Immature natural killer cell (primary cell): ENCODE results near the gene SLCO3A1. TPM values are rescaled to one million over a fixed set of nuclear protein-coding genes. Genes with fewer than 3 reads are reported as not detected.

ENCODE experiments used
- DNase-seq, 3 donors: peaks; one replicate each; pipeline ENCODE4 v3.0.0; 2022; ENCODE audit warnings: mixed read lengths in 1 of 3
- H3K27ac Mint-ChIP-seq, 6 donors: one replicate each; pipeline ENCODE4 v1.8.0; 2020; ENCODE audit warnings: mixed read lengths in 6 of 6, mild to moderate bottlenecking in 5 of 6, inconsistent platforms in 4 of 6, moderate library complexity in 3 of 6
- H3K27me3 Mint-ChIP-seq, 3 donors: one replicate each; pipeline ENCODE4 v1.8.0; 2020 to 2021; ENCODE audit warnings: low read depth in 3 of 3, mild to moderate bottlenecking in 3 of 3, mixed read lengths in 3 of 3, moderate library complexity in 3 of 3, inconsistent platforms in 1 of 3
- H3K36me3 Mint-ChIP-seq, 3 donors: one replicate each; pipeline ENCODE4 v1.8.0; 2020; ENCODE audit warnings: mixed read lengths in 3 of 3, inconsistent platforms in 2 of 3, mild to moderate bottlenecking in 2 of 3
- H3K4me1 Mint-ChIP-seq, 2 donors: one replicate each; pipeline ENCODE4 v1.8.0; 2020; ENCODE audit warnings: inconsistent platforms in 2 of 2, mild to moderate bottlenecking in 2 of 2, mixed read lengths in 2 of 2, moderate library complexity in 1 of 2
- H3K4me3 Mint-ChIP-seq, 5 donors: one replicate each; pipeline ENCODE4 v1.8.0; 2020; ENCODE audit warnings: mild to moderate bottlenecking in 5 of 5, mixed read lengths in 5 of 5, inconsistent platforms in 3 of 5, moderate library complexity in 3 of 5
- H3K9me3 Mint-ChIP-seq, 6 donors: one replicate each; pipeline ENCODE4 v1.8.0; 2020; ENCODE audit warnings: mild to moderate bottlenecking in 6 of 6, mixed read lengths in 6 of 6, inconsistent platforms in 4 of 6, moderate library complexity in 3 of 6
- polyA plus RNA-seq, 3 donors: library from polyadenylated mRNA; unstranded; fragments of 300-500 nt; fragmentation: Illumina TruSeq; gene quantifications; one replicate each; pipeline ENCODE4 v1.2.3, GENCODE V29; 2021

SLCO3A1 gene
- polyA plus RNA-seq, 3 donors from 2014 or later = 17.0 to 41.3 (median 30.2) TPM

DNA sequence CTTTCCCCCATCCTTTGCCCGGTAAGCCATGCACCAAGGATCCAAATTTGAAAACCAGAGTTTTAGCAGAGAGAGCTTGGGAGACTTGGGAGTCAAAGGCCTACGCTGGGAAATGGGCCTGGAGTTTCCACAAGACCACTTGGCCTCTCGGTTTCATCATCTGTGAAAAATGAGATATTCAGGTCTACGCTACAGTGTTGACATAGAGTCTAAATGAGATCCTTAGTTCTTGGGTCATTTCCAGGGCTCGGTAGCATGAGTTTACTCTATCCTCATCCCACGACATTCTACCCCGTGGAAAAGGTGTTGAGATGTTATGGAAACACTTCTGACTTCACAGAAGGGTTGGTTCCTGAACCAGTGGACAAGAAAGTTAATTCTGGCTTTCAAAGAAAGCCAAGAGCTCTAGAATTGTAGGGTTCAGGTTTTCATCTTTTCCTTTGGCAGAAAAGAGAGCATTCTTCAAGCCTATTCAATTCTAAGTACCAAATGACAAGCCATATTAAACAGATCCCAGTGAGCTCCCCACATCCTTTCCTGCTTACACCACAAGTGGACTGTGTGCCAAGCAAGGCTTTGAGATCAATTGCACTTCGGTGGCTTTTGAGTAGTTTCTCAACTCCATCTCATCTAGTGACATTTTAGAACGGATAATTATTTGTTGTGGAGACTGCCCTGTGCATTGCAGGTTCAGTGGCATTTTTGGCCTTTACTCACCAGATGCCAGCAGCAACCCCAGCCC lies 219.7 kb downstream of the SLCO3A1 start:
- H3K4me1 Mint-ChIP-seq = peaks cover 66 to 88% of the 10 kb centered on the region in 2 donors
- H3K4me3 Mint-ChIP-seq = no peak overlapping the region
- no peaks in the 10 kb centered on the region for H3K36me3 Mint-ChIP-seq
- no peak for DNase-seq
- H3K9me3 Mint-ChIP-seq = no peaks in the 10 kb centered on the region
- no peak overlapping the region for H3K27ac Mint-ChIP-seq
- H3K27me3 Mint-ChIP-seq = peaks cover 0 to 4% (median 2%) of the 10 kb centered on the region in 3 donors

DNA sequence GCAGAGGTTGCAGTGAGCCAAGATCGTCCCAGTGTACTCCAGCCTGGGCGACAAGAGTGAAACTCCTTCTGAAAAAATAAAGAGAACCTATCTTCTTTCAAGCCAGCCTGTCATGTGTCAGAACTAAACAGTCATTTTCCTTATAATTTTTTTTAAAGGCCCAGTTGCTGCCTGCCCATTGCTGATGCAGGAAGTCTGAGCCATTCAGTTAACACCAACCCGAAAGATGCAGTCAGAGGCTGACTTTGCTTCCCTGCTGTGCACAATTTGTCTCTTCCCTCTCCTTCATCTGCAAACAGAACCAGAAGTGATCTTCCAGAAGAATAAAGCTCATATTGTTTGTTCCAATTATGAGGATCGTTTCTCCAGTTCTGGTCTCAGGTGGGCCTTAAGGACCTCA lies 220.6 kb downstream of the SLCO3A1 start:
- no peaks in the 10 kb centered on the region for H3K36me3 Mint-ChIP-seq
- peaks cover 60 to 79% of the 10 kb centered on the region in 2 donors for H3K4me1 Mint-ChIP-seq
- H3K4me3 Mint-ChIP-seq = no peak overlapping the region
- H3K9me3 Mint-ChIP-seq = no peaks in the 10 kb centered on the region
- H3K27me3 Mint-ChIP-seq = peaks cover 0 to 4% (median 2%) of the 10 kb centered on the region in 3 donors
- H3K27ac Mint-ChIP-seq = peak overlapping the region in 1 of 6 donors; percentile 34
- DNase-seq = no peak

DNA sequence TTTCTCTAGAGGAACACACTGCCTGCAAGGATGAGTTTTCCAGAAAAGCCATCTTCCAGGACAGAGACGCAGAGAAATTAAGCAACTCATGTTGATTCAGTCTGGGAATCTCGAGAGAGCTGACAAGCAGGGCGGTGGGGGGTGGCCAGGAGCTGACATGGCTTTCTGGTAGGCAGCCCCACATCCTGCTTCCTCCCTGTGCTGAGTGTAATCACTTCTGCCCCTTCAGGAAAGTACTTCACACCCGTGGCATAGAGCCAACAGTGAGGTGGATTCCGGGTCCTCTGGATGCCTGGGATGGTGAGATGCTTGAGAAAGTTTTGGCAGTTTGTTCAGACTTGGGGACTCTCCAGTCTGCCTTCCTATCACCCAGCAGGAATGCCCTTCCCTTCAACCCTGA lies 221.1 kb downstream of the SLCO3A1 start:
- DNase-seq = no peak
- no peaks in the 10 kb centered on the region for H3K9me3 Mint-ChIP-seq
- H3K4me1 Mint-ChIP-seq = peaks cover 55 to 74% of the 10 kb centered on the region in 2 donors
- H3K27ac Mint-ChIP-seq = peak overlapping the region in 2 of 6 donors; percentile 58 to 60
- H3K36me3 Mint-ChIP-seq = no peaks in the 10 kb centered on the region
- peaks cover 0 to 4% (median 2%) of the 10 kb centered on the region in 3 donors for H3K27me3 Mint-ChIP-seq
- H3K4me3 Mint-ChIP-seq = no peak overlapping the region

GRCh38 chr15:92075764-92076163 lies 222.3 kb downstream of the SLCO3A1 start:
- Mint-ChIP-seq H3K4me1 (peaks cover 43 to 62% of the 10 kb centered on the region in 2 donors), H3K9me3 (no peaks in the 10 kb centered on the region), H3K27me3 (peaks cover 0 to 2% (median 2%) of the 10 kb centered on the region in 3 donors), H3K36me3 (no peaks in the 10 kb centered on the region), H3K27ac (peak overlapping the region in 2 of 6 donors; percentile 5 to 30), H3K4me3 (no peak overlapping the region)
- no peak for DNase-seq

DNA sequence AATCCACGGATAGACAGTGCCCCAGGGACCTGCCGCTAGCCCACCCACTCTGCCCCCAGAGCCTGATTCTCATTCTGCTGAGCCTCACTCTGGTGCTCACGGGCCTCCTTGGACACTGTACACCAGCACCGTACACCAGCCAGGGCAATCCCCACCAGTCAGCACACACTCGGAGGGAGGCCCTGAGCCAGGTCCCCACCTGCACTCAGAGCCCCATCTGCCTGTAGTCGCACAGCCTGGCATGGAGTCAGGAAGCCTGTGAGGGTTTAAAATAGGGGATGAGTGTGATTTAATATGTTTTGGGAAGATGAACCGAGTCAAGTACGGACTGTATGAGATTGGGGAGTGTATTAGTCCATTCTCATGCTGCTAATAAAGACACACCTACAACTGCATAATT lies 223.0 kb downstream of the SLCO3A1 start:
- no peaks in the 10 kb centered on the region for H3K36me3 Mint-ChIP-seq
- no peak for DNase-seq
- peaks cover 36 to 55% of the 10 kb centered on the region in 2 donors for H3K4me1 Mint-ChIP-seq
- H3K27me3 Mint-ChIP-seq = peaks cover 1 to 2% (median 2%) of the 10 kb centered on the region in 3 donors
- no peak overlapping the region for H3K27ac Mint-ChIP-seq
- no peaks in the 10 kb centered on the region for H3K9me3 Mint-ChIP-seq
- no peak overlapping the region for H3K4me3 Mint-ChIP-seq

- peaks cover 31 to 45% of the 10 kb centered on the region in 2 donors for H3K4me1 Mint-ChIP-seq
- peaks cover 1 to 2% (median 2%) of the 10 kb centered on the region in 3 donors for H3K27me3 Mint-ChIP-seq
- H3K9me3 Mint-ChIP-seq = no peaks in the 10 kb centered on the region
- no peaks in the 10 kb centered on the region for H3K36me3 Mint-ChIP-seq
- DNase-seq = peak; percentile 32 to 40 (median 36)
- H3K27ac Mint-ChIP-seq = no peak overlapping the region
- no peak overlapping the region for H3K4me3 Mint-ChIP-seq
Measured at GRCh38 chr15:92077353-92078085, 224.0 kb downstream of the SLCO3A1 start.

DNA sequence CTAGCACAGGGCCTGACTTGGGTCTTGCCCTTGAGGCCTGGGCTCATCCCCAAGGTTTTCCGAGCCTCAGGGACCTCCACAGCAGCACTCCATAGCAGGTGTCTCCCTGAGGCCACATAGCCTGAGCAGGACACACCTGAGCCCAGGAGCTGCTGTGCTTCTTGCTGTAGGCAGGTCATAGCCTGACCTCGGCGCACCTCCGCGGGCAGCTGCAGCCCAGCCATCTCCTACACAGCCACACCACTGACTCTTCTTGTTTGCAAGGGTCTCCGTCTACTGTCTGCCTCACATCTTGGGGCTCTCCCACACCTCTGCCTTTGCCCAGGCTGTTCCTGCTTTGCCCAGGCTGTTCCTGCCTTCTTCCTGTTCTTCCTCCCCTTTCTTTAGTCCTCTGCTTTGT lies 224.8 kb downstream of the SLCO3A1 start:
- no peak for DNase-seq
- peaks cover 29 to 38% of the 10 kb centered on the region in 2 donors for H3K4me1 Mint-ChIP-seq
- no peak overlapping the region for H3K4me3 Mint-ChIP-seq
- peaks cover 1 to 2% (median 2%) of the 10 kb centered on the region in 3 donors for H3K27me3 Mint-ChIP-seq
- H3K27ac Mint-ChIP-seq = peak overlapping the region in 1 of 6 donors; percentile 3
- H3K9me3 Mint-ChIP-seq = no peaks in the 10 kb centered on the region
- H3K36me3 Mint-ChIP-seq = no peaks in the 10 kb centered on the region

GRCh38 chr15:92079047-92079446 lies 225.5 kb downstream of the SLCO3A1 start:
- H3K27me3 Mint-ChIP-seq = peaks cover 1 to 2% (median 2%) of the 10 kb centered on the region in 3 donors
- H3K27ac Mint-ChIP-seq = peak overlapping the region in 3 of 6 donors; percentile 3 to 44 (median 30)
- H3K36me3 Mint-ChIP-seq = no peaks in the 10 kb centered on the region
- no peaks in the 10 kb centered on the region for H3K9me3 Mint-ChIP-seq
- H3K4me3 Mint-ChIP-seq = no peak overlapping the region
- peaks cover 22 to 31% of the 10 kb centered on the region in 2 donors for H3K4me1 Mint-ChIP-seq
- DNase-seq = no peak

- peak overlapping the region in 1 of 6 donors; percentile 27 for H3K27ac Mint-ChIP-seq
Measured at GRCh38 chr15:92079647-92080255, 226.2 kb downstream of the SLCO3A1 start.

DNA sequence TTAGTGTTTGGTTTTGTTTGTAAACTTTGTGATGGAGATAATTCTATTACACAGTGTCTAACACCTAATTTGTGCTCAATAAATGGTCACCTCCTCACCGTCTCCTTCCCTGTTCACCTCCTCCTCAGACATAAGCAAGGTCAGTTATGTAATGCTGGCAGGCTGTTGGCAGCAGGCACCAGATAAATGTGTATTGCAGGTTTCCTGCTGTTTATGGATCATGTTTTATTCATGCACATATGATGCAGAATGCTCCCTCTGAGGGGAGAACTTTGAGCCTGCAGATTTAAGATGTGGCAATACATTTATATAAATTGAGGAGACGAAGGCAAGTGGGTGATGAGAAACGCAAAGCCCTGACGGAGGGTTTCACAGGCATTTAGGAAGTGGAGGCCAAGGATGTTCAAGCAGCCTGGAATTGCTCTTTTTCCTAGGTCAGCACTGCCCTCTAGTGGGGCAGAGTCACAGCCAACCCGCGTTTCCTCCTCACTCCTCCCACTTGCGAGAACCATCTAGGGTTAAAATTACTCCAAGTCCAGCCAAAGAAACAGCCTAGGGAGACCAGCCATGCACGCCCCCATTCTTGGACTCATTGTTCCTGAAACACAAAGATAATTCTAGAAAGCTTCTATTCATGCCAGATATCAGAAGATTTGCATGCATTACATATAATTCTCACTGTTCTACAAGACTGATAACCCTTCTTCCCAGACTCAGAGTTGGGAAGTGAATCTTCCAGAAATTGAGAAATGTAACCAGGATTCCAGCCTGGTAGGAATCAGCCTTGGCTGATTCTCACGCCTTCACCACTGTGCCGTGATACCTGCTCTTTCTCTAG lies 228.7 kb downstream of the SLCO3A1 start:
- Mint-ChIP-seq H3K4me1 (peaks cover 0 to 7% of the 10 kb centered on the region in 2 donors), H3K36me3 (no peaks in the 10 kb centered on the region), H3K27me3 (peaks cover 0 to 2% (median 1%) of the 10 kb centered on the region in 3 donors), H3K27ac (no peak overlapping the region), H3K9me3 (no peaks in the 10 kb centered on the region), H3K4me3 (no peak overlapping the region)
- DNase-seq = peak in 2 of 3 donors; percentile 31 to 34

More at GRCh38 chr15:92079647-92080255, 226.2 kb downstream of the SLCO3A1 start:
- H3K4me1 Mint-ChIP-seq = peaks cover 15 to 24% of the 10 kb centered on the region in 2 donors
- no peaks in the 10 kb centered on the region for H3K9me3 Mint-ChIP-seq
- H3K36me3 Mint-ChIP-seq = no peaks in the 10 kb centered on the region
- H3K4me3 Mint-ChIP-seq = no peak overlapping the region
- DNase-seq = no peak
- H3K27me3 Mint-ChIP-seq = peaks cover 0 to 2% (median 1%) of the 10 kb centered on the region in 3 donors

DNA sequence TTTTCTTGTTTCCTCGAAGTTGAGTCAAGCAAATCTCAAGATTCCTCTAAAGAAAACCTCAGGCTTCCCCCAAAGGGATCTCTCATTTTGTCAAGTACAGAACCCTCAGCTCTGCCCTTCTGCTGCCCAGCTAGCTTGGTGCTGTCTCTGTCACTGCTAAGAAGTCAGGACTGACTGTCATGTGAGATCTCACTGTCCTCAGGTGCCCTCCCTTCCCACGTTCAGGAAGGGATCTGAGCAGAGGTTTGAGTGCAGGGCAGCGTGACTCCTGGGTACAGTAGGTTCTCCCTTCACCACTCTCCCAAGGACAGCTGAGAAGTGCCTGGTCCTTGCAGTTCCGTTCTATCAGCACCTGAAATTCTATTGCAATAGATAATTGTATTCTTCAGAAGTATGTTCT lies 229.7 kb downstream of the SLCO3A1 start:
- peaks cover 4 to 5% of the 10 kb centered on the region in 2 donors for H3K4me1 Mint-ChIP-seq
- H3K27ac Mint-ChIP-seq = no peak overlapping the region
- no peak for DNase-seq
- no peaks in the 10 kb centered on the region for H3K9me3 Mint-ChIP-seq
- H3K4me3 Mint-ChIP-seq = no peak overlapping the region
- H3K27me3 Mint-ChIP-seq = peaks cover 0 to 2% (median 1%) of the 10 kb centered on the region in 3 donors
- no peaks in the 10 kb centered on the region for H3K36me3 Mint-ChIP-seq

GRCh38 chr15:92087211-92087610 lies 233.7 kb downstream of the SLCO3A1 start:
- Mint-ChIP-seq H3K4me3 (no peak overlapping the region), H3K27me3 (no peaks in the 10 kb centered on the region), H3K27ac (no peak overlapping the region), H3K4me1 (peaks cover 5 to 8% of the 10 kb centered on the region in 2 donors), H3K9me3 (no peaks in the 10 kb centered on the region), H3K36me3 (no peaks in the 10 kb centered on the region)
- DNase-seq = no peak

DNA sequence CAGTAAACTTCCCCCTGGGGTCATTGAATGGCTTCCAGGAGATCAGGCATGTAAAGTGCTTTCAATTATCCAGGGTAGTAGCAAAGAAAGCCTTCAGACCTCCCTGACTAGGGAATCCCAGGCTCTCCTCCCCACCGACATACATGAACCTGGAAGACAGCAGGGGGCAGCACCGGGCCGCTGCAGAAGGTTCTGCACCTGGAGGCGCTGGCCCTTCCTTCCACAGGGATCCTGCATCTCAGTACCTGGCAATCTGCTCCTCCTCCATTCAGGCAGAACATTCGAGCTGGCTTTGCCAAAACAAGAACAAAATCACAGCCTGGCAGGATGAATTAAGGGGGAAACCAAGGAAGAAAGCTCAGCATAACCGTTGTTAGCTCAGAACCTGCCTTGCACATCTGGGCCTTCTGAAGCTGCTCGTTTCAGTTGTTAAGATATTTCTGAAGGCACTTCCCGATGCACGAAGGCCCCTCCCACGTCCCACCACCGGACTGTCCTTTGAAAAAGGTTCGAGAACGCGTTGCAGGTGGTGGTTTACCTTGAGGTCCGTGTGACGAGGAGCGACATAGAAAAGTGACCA lies 237.7 kb downstream of the SLCO3A1 start:
- H3K27me3 Mint-ChIP-seq = peaks cover 0 to 3% (median 0%) of the 10 kb centered on the region in 3 donors
- peaks cover 0 to 3% (median 0%) of the 10 kb centered on the region in 3 donors for H3K36me3 Mint-ChIP-seq
- no peaks in the 10 kb centered on the region for H3K9me3 Mint-ChIP-seq
- no peak overlapping the region for H3K27ac Mint-ChIP-seq
- H3K4me1 Mint-ChIP-seq = peaks cover 28 to 32% of the 10 kb centered on the region in 2 donors
- no peak for DNase-seq
- H3K4me3 Mint-ChIP-seq = no peak overlapping the region
